Stimulated activated CD4-positive, alpha-beta T cell treated with anti-CD3 and anti-CD28 coated beads, Interleukin-15, amount 100 ng/mL, for 1 hour (primary cell): ENCODE data around the gene TECPR1.

Source experiments
- DNase-seq, 2 donors: peaks; one replicate each; pipeline ENCODE4 v3.0.0-alpha.2; 2020; ENCODE audit warnings: low read depth in 1 of 2, low spot score in 1 of 2

The TECPR1 gene

DNA sequence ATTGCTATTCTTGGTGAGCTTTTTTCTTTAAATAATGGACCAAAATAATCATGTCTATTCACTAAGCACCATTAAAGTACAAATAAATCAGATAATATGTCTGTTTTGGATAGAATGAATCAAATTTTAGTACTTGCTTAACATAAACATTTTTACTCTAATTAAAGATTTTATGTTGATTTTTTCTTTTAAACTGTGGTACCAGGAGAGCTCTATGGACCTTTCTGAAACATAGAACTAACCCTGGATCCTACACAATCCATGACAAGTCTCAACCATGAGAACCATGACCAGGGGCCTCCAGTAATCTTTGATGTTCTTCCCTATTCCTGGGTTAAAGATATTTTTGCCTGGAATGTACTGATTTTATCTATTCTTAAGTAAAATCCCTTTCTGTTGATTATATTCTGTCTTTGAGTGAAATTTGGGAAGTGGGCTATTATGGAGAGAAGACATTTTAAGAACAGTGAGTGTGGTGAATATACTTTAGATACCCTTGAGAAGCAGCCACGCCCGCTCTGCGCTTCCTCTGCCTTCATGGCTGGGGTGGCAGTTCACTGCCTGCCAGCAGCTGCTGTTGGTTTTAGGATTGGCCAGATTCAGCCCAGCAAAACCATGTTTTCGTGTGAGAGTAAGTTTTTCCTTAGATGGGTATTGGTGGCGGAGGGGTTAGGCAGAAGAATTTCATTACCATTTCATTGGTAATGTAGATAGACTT lies 83.0 kb downstream of the TECPR1 start:
- DNase-seq, result no peak

DNA sequence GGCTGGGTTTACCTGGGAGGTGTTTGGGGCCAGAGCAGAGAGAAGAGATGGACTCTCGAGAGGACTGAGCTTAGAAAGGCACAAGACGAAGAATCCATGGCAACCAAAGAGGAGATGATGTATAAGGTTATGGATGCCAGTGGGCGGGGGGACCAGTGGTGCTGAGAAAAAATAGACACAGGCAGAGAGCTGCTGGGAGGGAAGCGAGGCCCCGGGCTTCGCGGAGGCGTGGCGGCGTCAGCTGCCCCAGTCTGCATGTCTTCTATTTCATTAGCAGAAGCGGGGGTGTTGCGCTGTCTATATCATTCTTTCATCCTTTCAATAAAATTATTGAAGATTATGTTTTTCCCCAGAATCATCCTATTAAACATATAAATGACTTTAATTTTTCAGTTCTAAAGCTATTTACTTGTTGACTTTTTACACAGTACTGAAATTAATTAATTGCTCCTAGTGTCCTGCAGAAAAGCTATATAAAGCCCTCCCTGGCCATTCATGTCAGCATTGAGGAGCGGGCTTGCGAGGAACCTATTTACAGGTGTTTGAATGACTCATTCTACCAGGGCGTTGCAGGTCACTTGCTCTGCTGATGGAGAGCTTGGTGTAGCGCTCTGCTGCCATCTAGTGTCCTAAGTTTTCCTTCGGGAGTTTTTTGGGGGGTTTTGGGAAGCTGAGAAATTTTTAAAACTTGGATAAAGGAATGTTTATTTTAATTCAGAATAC lies 83.7 kb downstream of the TECPR1 start:
- peak; percentile 29 to 33 for DNase-seq

DNA sequence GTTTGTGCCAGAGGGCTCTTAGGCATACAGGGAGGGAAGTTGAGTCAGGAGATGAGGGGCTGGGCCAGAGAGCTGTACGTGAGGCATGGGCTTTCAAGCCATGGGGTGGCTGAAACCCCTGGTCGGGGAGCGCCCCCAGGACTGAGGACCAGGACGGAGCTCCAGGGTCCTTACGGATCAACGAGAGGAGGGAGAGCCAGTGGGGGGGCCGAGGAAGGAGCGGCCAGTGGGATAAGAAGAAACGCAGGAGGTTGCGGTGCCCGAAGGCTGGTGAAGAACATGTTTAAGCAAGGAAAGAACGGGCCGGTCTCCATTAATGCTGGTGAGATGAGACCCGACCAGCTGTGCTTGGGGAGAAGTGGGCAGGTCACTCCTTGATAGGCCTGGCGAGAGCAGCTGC lies 84.4 kb downstream of the TECPR1 start:
- no peak for DNase-seq

GRCh38 chr7:98166668-98166970 lies 85.4 kb downstream of the TECPR1 start:
- no peak for DNase-seq

- DNase-seq, result peak in 1 of 2 donors; percentile 36
These were observed 86.0 kb downstream of the TECPR1 start for GRCh38 chr7:98165827-98166667.
